LNCAP (cell line): ENCODE data around the gene ST3GAL5.

Experiments
- TF ChIP-seq, protein P1 (sequence below): fragments of 450-650 bp; IDR thresholded peaks from 2 replicates; pipeline ENCODE4 v1.5.1; 2017; ENCODE audit warnings: mild to moderate bottlenecking

Gene ST3GAL5

DNA sequence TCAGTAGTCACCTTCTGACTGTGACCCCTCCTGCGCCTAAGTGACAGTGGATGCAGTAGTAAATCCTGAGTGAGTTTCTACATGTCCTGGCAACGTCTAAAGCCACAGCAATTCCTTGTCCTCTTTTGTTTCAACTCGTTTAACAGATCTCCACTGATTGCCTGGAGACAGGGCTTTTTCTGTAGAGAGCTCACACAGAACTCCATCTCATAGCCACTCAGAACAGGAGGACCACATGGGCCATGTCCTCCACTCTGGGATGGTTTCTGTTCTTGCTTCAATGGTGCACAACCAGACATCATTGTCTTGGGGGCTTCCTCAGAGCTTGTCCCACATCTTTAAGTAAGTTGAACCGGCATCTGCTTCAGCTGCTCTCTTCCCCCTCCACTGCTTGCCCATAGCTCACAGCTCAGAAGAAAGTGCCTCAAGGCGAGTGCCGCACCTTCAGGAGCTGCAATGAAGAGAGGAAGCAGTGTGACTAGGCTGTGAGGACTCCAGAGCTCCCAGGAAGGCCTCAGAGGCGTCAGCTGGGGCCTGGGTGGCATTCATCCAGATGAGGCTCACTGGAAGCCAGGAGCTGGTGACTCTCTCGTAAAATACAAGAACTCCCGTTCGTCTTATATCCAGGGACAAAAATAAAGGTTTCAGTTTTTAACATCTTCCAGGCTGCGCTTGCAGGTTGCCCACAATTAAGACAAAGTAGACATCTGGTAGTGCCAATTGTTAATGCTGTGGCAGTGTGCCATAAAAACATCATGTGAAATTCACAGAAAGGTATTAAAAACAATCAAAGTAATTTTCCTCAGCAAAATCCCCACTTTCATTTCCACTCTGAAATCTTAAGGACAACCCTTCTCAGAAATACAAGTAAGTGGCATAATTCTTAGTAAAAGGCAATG lies 37.3 kb downstream of the ST3GAL5 start:
- TF ChIP-seq, protein P1, sequence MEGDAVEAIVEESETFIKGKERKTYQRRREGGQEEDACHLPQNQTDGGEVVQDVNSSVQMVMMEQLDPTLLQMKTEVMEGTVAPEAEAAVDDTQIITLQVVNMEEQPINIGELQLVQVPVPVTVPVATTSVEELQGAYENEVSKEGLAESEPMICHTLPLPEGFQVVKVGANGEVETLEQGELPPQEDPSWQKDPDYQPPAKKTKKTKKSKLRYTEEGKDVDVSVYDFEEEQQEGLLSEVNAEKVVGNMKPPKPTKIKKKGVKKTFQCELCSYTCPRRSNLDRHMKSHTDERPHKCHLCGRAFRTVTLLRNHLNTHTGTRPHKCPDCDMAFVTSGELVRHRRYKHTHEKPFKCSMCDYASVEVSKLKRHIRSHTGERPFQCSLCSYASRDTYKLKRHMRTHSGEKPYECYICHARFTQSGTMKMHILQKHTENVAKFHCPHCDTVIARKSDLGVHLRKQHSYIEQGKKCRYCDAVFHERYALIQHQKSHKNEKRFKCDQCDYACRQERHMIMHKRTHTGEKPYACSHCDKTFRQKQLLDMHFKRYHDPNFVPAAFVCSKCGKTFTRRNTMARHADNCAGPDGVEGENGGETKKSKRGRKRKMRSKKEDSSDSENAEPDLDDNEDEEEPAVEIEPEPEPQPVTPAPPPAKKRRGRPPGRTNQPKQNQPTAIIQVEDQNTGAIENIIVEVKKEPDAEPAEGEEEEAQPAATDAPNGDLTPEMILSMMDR, result no peak

DNA sequence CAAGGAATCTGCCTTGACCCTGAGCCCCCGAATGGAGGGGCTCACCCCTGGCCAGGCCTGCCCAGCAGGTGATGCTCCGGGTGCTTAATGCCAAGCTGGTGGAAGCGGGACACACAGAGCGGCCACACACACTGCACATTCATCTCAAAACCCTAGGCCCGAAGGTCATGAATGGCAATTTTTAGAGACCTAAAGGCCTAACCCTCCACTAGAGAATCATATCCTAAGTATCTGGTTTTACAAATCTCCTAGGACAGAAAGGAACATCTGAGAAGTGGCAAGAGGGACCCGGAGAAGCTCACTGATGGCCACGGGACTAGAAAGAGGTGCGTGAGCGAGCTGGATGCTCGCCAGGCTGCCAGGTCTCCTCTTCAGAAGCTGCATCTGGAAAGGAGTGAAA lies 38.3 kb downstream of the ST3GAL5 start:
- TF ChIP-seq, protein P1, result no peak

DNA sequence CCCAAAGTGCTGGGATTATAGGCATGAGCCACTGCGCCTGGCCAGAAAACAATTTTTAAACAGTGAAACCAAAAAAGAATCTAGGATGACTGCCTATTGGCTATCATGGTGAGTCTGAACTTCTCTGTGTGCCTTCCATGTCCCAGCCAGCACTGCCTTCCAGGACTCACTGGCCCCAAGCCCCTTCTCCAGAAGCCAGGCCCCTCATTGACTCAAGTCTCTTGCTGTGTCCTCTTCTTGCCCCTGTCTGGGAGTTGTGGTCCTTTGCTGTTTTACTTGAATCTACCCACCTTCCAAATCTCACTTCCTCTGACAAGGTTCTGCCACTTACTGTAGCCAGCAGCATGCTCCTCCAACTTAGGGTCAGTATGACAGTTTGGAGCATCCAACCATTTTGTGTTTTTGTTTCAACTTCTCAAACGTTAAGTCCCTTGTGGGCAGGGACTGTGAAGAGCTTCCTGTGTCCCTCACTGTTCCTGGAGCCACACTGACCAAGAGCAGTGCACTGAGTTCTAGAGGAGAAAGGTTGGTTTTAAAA lies 41.7 kb downstream of the ST3GAL5 start:
- TF ChIP-seq, protein P1, result no peak

DNA sequence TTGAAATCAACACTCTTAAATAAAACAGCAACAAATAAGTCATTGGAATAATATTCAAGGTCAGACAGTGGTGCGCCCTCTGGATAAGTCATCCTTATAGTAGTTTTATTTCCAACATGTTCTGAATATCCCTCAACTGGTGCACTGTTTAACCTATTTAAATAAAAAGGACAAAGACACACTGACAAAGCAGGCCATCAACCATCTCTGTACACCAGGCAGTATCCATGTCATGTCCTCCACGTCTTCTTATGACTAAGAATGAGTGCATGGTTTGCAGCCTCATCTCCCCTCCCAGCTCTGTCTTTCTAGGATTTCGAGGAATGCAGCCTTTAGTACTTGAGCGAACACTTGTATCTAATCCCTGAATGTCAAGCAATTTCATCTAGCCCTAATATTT lies 42.4 kb downstream of the ST3GAL5 start:
- TF ChIP-seq, protein P1, result no peak

DNA sequence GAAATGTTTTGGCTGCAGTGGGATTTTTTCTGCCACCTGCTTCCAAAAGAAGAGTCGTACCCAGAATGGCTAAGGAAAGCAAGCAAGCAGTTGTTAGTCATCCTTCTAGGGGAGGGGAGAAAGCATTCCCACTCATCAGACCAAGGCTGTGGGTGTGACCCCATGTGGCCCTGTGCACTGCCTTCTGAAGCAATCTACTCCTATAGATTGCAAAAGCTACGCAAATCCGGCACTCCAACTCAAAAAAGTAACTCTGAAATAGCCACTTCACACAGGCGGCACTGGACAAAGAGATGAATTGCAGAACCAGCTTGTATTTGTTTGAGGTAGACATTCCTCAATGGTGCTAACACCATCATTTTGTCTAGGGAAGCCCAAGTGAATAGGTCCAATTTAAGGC lies 44.3 kb downstream of the ST3GAL5 start:
- TF ChIP-seq, protein P1, result no peak

DNA sequence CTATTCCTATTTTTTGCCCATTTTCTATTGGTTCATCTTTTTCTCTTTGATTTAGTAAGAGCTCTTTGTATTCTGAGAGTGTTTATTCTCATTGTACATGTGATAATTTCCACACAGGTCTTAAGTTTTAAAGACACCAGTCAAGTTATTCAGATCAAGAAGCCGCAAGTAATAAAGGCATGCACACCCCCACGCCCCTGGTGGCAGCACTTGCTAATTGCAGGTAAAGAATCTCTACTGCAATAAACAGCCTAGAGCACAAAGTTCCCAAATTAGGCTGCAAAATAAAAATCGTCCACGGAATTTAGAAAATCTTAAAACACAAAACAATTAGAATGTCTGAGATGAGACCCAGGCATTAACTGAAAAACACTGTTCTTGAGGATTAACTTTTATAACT lies 45.2 kb downstream of the ST3GAL5 start:
- TF ChIP-seq, protein P1, result peak; percentile 74

DNA sequence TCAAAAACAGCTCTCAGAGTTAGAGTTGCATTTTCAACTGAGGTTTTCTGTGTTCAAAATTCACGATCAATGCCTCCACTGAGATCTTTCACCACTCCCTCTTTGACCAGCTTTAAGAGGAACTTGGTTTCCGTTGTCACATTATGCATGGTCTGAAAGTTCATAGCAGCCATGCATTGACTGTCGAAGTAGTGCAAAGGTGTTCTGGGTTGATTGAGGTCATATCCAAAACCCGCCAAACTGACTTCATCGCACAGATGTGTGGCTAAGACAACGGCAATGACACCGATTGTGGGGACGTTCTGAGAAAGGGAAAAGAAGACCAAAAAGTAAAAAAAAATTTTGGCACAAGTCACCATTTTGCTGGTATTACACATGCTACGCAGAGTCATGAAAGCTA lies 48.7 kb downstream of the ST3GAL5 start:
- TF ChIP-seq, protein P1, result no peak
